Esophagus squamous epithelium (tissue), 5 donors: Measurements from ENCODE around the gene NYAP1. TPM values are rescaled to one million over a fixed set of nuclear protein-coding genes. Genes with fewer than 3 reads are reported as not detected.
A peak's percentile ranks its signal among the peaks of the same experiment; 100 is the strongest.

ENCODE experiments used
- DNase-seq: peaks from one replicate; lab custom pipeline; 2025; lab: John Stamatoyannopoulos, UW
- H3K27ac ChIP-seq, 4 donors: fragments of 200-600 bp; sonication (generic); one replicate each; pipeline ENCODE4 v1.5.1; 2016 to 2019; ENCODE audit warnings: mild to moderate bottlenecking in 1 of 4
- H3K27me3 ChIP-seq, 4 donors: fragments of 200-600 bp; sonication (generic); 1 replicate in 3 of 4; 2 replicates in 1 of 4; pipeline versions ENCODE4 v1.5.1 to v1.6.0; 2017 to 2021; ENCODE audit warnings: antibody characterized with exemption in 1 of 4
- H3K36me3 ChIP-seq, 3 donors: fragments of 200-600 bp; sonication (generic); one replicate each; pipeline ENCODE4 v1.5.1; 2016 to 2019
- H3K4me1 ChIP-seq, 3 donors: fragments of 200-600 bp; sonication (generic); one replicate each; pipeline ENCODE4 v1.5.1; 2017 to 2019
- H3K4me3 ChIP-seq, 4 donors: fragments of 200-600 bp; sonication (generic); 1 replicate in 3 of 4; 2 replicates in 1 of 4; pipeline ENCODE4 v1.5.1; 2016 to 2019; ENCODE audit warnings: mild to moderate bottlenecking in 2 of 4, moderate library complexity in 1 of 4
- H3K9me3 ChIP-seq, 3 donors: fragments of 200-600 bp; sonication (generic); one replicate each; pipeline ENCODE4 v1.5.1; 2016 to 2019
- POLR2A ChIP-seq, 4 donors: fragments of 450-650 bp; IDR thresholded peaks; one replicate each; pipeline ENCODE4 v1.6.1; 2017; ENCODE audit warnings: antibody characterized with exemption in 4 of 4, mild to moderate bottlenecking in 4 of 4, moderate library complexity in 3 of 4
- WGBS, 2 donors: methylation state at CpG; one replicate each; pipeline ENCODE4 v1.1.5; 2018; 5-methylcytosine and 5-hydroxymethylcytosine counted together
- intact Hi-C: fragments of 100-400 bp; cut with DNase I; formaldehyde crosslinking; loops from one replicate; pipeline ENCODE4 v1.15.0; 2022
- total RNA-seq, 4 donors: library from RNA; depleted of rRNA; stranded (reverse); fragments of >200 nt; gene quantifications; one replicate each; pipeline ENCODE4 v1.1.0, GENCODE V29; 2016
- TF ChIP-seq, protein P1 (sequence below), 6 experiments: fragments of 450-650 bp in 4 of 6; fragments of 200-600 bp in 2 of 6; sonication (generic) in 2 of 6; IDR thresholded peaks; one replicate each; pipeline ENCODE4 v1.5.1; 2016 to 2019; ENCODE audit warnings: antibody characterized with exemption in 6 of 6, mild to moderate bottlenecking in 4 of 6, moderate library complexity in 4 of 6
- donor health status: DM: yes; HTN: yes; CAD: no.

Gene NYAP1
- total RNA-seq, 4 donors from 2014 or later, result 0.31 to 1.1 (median 0.57) TPM; not detected in 1

DNA sequence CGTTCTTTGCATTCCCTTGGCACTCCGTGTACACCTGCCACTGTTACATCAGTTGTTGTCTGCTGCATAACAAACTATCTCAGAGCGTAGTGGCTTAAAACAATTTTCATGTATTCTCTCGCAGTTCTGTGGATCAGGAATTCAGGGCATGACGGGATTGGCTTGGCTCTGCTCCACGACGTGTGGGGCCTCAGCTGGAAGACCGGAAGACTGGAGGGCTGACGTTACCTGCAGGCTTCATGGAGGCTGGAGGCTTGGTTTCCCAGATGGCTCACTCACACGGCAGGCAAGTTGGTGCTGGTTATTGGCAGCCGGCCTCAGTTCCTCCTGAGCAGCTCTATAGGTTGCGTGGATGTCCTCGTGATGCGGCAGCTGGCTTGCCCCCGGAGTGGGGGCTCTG, 25.5 kb downstream of the NYAP1 start:
- peaks cover 0 to 13% (median 0%) of the 10 kb centered on the region in 3 donors for H3K4me1 ChIP-seq
- 18 to 42% methylated on average over 3 to 4 of the region's 15 CpGs for WGBS, 2 donors
- no peak for TF ChIP-seq POLR2A (IDR thresholded peaks at IDR 0.05)
- TF ChIP-seq, protein P1, sequence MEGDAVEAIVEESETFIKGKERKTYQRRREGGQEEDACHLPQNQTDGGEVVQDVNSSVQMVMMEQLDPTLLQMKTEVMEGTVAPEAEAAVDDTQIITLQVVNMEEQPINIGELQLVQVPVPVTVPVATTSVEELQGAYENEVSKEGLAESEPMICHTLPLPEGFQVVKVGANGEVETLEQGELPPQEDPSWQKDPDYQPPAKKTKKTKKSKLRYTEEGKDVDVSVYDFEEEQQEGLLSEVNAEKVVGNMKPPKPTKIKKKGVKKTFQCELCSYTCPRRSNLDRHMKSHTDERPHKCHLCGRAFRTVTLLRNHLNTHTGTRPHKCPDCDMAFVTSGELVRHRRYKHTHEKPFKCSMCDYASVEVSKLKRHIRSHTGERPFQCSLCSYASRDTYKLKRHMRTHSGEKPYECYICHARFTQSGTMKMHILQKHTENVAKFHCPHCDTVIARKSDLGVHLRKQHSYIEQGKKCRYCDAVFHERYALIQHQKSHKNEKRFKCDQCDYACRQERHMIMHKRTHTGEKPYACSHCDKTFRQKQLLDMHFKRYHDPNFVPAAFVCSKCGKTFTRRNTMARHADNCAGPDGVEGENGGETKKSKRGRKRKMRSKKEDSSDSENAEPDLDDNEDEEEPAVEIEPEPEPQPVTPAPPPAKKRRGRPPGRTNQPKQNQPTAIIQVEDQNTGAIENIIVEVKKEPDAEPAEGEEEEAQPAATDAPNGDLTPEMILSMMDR (IDR thresholded peaks at IDR 0.05), result no peak
- H3K9me3 ChIP-seq, result no peaks in the 10 kb centered on the region
- no peak for DNase-seq
- H3K27ac ChIP-seq, result peak overlapping the region; percentile 3 to 53 (median 45)
- intact Hi-C loops, result no loop called here
- H3K36me3 ChIP-seq, result no peaks in the 10 kb centered on the region
- H3K4me3 ChIP-seq, result no peak overlapping the region
- H3K27me3 ChIP-seq, result no peaks in the 10 kb centered on the region

DNA sequence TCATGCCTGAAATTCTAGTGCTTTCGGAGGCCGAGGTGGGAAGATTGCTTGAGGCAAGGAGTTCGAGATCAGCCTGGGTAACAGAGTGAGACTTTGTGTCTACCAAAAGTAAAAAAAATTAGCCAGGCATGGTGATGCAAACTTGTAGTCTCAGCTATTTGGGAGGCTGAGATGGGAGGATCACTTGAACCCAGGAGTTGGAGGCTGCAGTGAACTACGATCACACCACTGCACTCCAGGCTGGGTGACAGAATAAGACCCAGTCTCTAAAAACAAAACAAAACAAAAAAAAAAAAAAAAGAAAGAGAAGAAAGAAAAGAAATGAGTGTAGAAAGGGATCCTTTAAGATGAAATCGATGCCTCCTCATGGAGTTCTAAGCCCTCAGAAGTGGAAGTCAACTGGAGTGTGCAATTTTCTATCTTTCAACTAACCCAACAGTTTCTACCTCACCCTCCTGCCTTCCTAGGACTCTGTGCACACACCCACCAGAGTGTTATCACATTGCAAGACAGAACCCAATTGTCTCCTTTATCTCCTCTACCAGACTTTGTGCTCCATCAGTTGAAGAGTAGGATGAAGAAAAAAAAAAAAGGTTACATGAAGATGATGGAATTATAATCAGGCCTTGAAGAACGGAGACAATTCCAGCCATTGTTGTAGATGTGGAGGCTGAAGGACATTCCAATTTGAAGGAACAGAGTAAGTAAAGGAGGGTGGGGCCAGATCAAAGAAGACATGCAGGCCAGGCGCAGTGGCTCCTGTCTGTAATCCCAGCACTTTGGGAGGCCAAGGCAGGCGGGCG, 26.9 kb downstream of the NYAP1 start:
- WGBS, 2 donors, result 82 to 88% methylated on average over 9 of the region's 9 CpGs
- Histone ChIP-seq H3K9me3 (no peaks in the 10 kb centered on the region), H3K4me1 (peaks cover 3 to 23% (median 7%) of the 10 kb centered on the region in 3 donors), H3K27ac (no peak overlapping the region), H3K27me3 (no peaks in the 10 kb centered on the region), H3K4me3 (no peak overlapping the region), H3K36me3 (no peaks in the 10 kb centered on the region)
- intact Hi-C loops, result no loop called here
- no peak for DNase-seq
- no peak for TF ChIP-seq POLR2A (IDR thresholded peaks at IDR 0.05)
- TF ChIP-seq, protein P1 (IDR thresholded peaks at IDR 0.05), result no peak

DNA sequence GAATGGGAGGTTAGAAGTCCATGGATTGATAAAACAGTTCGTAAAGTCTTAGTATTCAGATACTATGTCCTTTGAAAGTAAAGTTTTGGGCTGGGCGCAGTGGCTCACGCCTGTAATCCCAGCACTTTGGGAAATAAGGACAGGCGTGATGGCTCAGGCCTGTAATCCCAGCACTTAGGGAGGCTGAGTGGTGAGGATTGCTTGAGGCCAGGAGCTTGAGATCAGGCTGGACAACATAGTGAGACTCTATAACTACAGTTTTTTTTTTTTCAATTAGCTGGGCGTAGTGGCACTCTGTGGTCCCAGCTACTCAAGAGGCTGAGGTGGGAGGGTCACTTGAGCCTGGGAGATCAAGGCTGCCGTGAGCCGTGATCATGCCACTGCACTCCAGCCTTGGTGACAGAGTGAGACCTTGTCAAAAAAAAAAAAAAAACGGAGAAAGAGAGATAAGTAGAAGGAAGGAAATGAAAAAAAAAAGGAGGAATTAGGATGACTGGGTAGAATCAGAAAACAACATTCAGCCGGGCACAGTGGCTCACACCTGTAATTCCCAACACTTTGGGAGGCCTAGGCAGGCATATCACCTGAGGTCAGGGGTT, 29.6 kb downstream of the NYAP1 start:
- peaks cover 15 to 38% (median 18%) of the 10 kb centered on the region in 3 donors for H3K4me1 ChIP-seq
- no peak overlapping the region for H3K4me3 ChIP-seq
- H3K36me3 ChIP-seq, result no peaks in the 10 kb centered on the region
- DNase-seq, result no peak
- intact Hi-C loops, result no loop called here
- H3K27me3 ChIP-seq, result no peaks in the 10 kb centered on the region
- TF ChIP-seq POLR2A (IDR thresholded peaks at IDR 0.05), result no peak
- TF ChIP-seq, protein P1 (IDR thresholded peaks at IDR 0.05), result no peak
- 73 to 84% methylated on average over 7 to 8 of the region's 9 CpGs for WGBS, 2 donors
- no peaks in the 10 kb centered on the region for H3K9me3 ChIP-seq
- no peak overlapping the region for H3K27ac ChIP-seq

DNA sequence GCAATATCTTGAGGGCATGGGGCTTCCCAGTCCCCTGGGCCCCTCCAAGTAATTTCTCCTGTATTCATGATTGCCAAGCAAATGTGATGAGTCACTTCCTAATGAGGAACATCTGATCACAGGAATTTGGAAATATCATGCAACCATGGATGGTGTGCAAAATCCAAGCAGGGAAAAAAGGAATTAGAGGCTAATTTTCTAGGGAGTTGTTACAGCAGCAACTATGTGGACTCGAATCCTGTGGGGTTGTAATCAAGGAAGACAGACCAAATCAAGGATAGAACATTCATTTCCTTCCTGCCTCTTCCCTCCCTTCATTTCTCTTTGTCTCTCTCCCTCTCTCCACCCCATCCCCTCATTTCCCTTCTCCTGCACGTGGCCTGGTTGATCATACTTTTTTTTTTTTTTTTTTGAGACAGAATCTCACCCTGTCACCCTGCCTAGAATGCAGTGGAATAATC, 31.4 kb downstream of the NYAP1 start:
- no peak for DNase-seq
- intact Hi-C loops, result no loop called here
- no peaks in the 10 kb centered on the region for H3K36me3 ChIP-seq

More for the DNA sequence above, 31.4 kb downstream of the NYAP1 start:
- TF ChIP-seq POLR2A (IDR thresholded peaks at IDR 0.05), result no peak
- TF ChIP-seq, protein P1 (IDR thresholded peaks at IDR 0.05), result no peak
- 3 to 18% methylated on average over 2 of the region's 2 CpGs for WGBS, 2 donors
- Histone ChIP-seq H3K27me3 (no peaks in the 10 kb centered on the region), H3K4me1 (peaks cover 15 to 26% (median 18%) of the 10 kb centered on the region in 3 donors), H3K4me3 (no peak overlapping the region), H3K27ac (peak overlapping the region in 2 of 4 donors; percentile 54 to 66), H3K9me3 (no peaks in the 10 kb centered on the region)
